Caco-2 (cell line): ENCODE measurements around the gene IRS1. TPM values are rescaled to one million over a fixed set of nuclear protein-coding genes. Genes with fewer than 3 reads are reported as not detected.

Experiments used
- BruUV-seq: library from RNA; stranded (reverse); fragments of 400-500 nt; replicated peaks from 2 replicates; lab custom pipeline; 2021; lab: Mats Ljungman, UMichigan
- CTCF ChIA-PET: fragments of 300-600 bp; sonication (Branson Sonifier 250); formaldehyde crosslinking; loops from one replicate; lab custom pipeline; 2022; ENCODE audit warnings: antibody characterized with exemption; lab: Charles Lee
- POLR2A ChIA-PET: fragments of 300-600 bp; sonication (Branson Sonifier 250); formaldehyde crosslinking; loops from one replicate; lab custom pipeline; 2022; ENCODE audit warnings: antibody characterized with exemption; lab: Charles Lee
- DNase-seq, 2 experiments: peaks; one replicate each; pipeline versions ENCODE4 v3.0.0 to v3.0.0-alpha.2; 2020 to 2022
- H3K27me3 ChIP-seq: replicated peaks from 2 replicates; pipeline ENCODE4 v1.6.0; 2011; ENCODE audit warnings: low read length; ENCODE audit not compliant: control insufficient read depth, insufficient read depth
- H3K36me3 ChIP-seq: 2 replicates; pipeline ENCODE4 v1.5.1; 2011; ENCODE audit warnings: low read length; ENCODE audit not compliant: control insufficient read depth, insufficient read depth
- H3K4me1 ChIP-seq: fragments of 250-450 bp; sonication (Bioruptor Pico); 2 replicates; pipeline ENCODE4 v1.5.1; 2020; ENCODE audit warnings: mild to moderate bottlenecking
- H3K4me3 ChIP-seq: 2 replicates; pipeline ENCODE4 v1.5.1; 2011; ENCODE audit warnings: low read depth, mild to moderate bottlenecking, control low read depth, low read length
- H3K9me3 ChIP-seq: fragments of 250-450 bp; sonication (Bioruptor Pico); 2 replicates; pipeline ENCODE4 v1.5.1; 2020; ENCODE audit warnings: mild to moderate bottlenecking, moderate library complexity
- H3K27ac Mint-ChIP-seq: one replicate; pipeline ENCODE4 v1.8.0; 2022; ENCODE audit warnings: mixed read lengths; ENCODE audit not compliant: unreplicated experiment
- H3K27me3 Mint-ChIP-seq: one replicate; pipeline ENCODE4 v1.8.0; 2022; ENCODE audit warnings: mixed read lengths; ENCODE audit not compliant: insufficient read depth, unreplicated experiment
- H3K36me3 Mint-ChIP-seq: one replicate; pipeline ENCODE4 v1.8.0; 2022; ENCODE audit warnings: mild to moderate bottlenecking, mixed read lengths; ENCODE audit not compliant: insufficient read depth, unreplicated experiment
- H3K4me1 Mint-ChIP-seq: one replicate; pipeline ENCODE4 v1.8.0; 2022; ENCODE audit warnings: low read depth, mixed read lengths; ENCODE audit not compliant: unreplicated experiment
- H3K4me3 Mint-ChIP-seq: one replicate; pipeline ENCODE4 v1.8.0; 2022; ENCODE audit warnings: mild to moderate bottlenecking, moderate library complexity, mixed read lengths; ENCODE audit not compliant: unreplicated experiment
- H3K9me3 Mint-ChIP-seq: one replicate; pipeline ENCODE4 v1.8.0; 2022; ENCODE audit warnings: mixed read lengths; ENCODE audit not compliant: unreplicated experiment
- CTCF ChIP-seq, 2 experiments: fragments of 200-600 bp in 1 of 2; IDR thresholded peaks; 1 replicate in 1 of 2; 2 replicates in 1 of 2; pipeline versions ENCODE4 v1.5.1 to v1.8.0; 2011 to 2022; ENCODE audit warnings: antibody characterized with exemption in 1 of 2, control low read depth in 1 of 2, inconsistent platforms in 1 of 2, low read depth in 1 of 2, low read length in 1 of 2, mild to moderate bottlenecking in 1 of 2, moderate library complexity in 1 of 2; ENCODE audit not compliant: insufficient read depth in 1 of 2, severe bottlenecking in 1 of 2, unreplicated experiment in 1 of 2
- intact Hi-C: fragments of 100-400 bp; cut with micrococcal nuclease; formaldehyde crosslinking; loops from one replicate; pipeline ENCODE4 v1.10.0; 2022; ENCODE audit not compliant: unreplicated experiment
- total RNA-seq: library from RNA; stranded (reverse); gene quantifications from 2 replicates; pipeline ENCODE4 v1.2.3, GENCODE V29; 2022

The IRS1 gene
- total RNA-seq, 1 experiment from 2014 or later, result 27.9 TPM

DNA sequence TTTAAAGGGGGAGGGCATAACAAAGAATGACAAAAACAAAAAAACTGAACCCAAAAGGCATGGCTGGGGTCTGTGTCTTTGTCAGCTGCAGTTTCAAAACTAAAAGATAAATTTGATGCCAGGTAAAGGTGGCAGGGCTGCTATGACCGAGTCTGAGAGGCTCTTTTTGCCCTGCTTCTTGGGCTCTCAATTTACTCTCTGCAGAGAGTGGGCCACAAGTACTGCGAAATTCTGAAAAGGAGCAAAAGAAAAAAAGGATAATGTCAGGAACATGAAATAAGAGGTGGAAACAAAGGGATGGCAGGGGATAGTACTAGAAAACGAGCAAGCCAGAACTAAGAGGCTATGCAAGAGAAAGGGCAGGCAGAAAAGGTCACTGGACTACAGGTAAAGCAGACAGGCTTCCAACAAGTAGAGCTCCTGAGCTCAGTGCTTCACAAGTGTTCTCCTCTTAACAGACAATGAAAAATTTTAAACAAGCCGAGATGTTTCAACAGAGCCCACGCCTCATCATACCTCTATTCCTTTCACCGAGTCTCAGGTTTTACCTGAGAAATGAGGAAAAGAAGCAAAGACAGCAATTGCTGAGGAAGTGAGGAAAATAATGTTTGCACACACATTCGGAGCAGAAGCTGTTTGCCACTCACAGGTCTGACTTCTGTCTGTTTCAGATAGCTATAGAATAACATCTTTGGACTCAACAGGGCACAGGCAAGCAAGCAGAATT is 7.3 kb downstream of the IRS1 start:
- H3K4me3 ChIP-seq, result no peak overlapping the region; the same call in 1 of the 2 replicates
- no peak for DNase-seq
- peaks cover 7% of the 10 kb centered on the region for H3K36me3 ChIP-seq
- peak overlapping the region; percentile 55 for H3K4me3 Mint-ChIP-seq
- H3K4me1 ChIP-seq, result peaks cover 27% of the 10 kb centered on the region
- H3K27me3 ChIP-seq, result no peaks in the 10 kb centered on the region
- no TSS peak for BruUV-seq
- H3K27ac Mint-ChIP-seq, result peak overlapping the region; percentile 53
- ChIA-PET POLR2A (no interaction called here), CTCF (interaction anchor here (0.6 kb wide), 1 partner anchor 45 kb away, joined by 3 read pairs; no protein-coding TSS in a partner anchor)
- H3K36me3 Mint-ChIP-seq, result peaks cover 72% of the 10 kb centered on the region
- no peaks in the 10 kb centered on the region for H3K9me3 Mint-ChIP-seq
- TF ChIP-seq CTCF (IDR thresholded peaks at IDR 0.05; ENCODE audit: insufficient read depth in 1 of 2, low read depth in 1 of 2, low read length in 1 of 2, severe bottlenecking in 1 of 2, unreplicated experiment in 1 of 2), result no peak
- H3K4me1 Mint-ChIP-seq, result peaks cover 13% of the 10 kb centered on the region
- intact Hi-C loops, result loop anchor here (10.0 kb wide), 2 partner anchors 108 to 168 kb away; no protein-coding TSS in a partner anchor
- H3K27me3 Mint-ChIP-seq, result no peaks in the 10 kb centered on the region
- H3K9me3 ChIP-seq, result no peaks in the 10 kb centered on the region

DNA sequence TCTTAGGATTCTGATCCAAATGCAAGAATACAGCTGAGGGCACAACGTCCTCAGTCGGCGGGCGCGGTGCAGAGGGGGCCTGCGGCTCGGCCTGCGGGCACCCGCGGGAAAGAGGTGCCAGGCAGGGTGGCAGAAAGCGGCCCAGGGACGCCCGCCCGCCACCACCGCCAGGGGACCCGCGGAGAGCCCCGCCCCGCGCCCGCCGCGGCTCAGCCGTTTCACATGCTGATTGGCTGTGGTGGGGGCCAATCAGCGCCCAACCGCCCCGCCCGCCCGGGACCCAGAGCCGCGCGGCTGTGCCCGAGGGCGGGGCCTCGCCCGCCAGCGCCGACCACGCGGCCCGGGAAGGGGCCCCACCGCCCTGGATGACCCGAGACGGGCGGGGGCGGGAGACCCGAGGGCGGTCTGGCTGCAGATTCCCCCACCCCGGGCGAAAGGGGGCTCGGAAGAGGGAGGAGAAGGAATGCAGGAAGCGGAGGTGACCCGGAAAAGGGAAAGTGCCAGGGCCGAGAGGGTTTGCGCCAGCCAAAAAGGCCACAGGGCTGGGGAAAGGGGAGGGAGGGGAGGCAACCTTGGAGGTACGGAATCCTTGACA is 8.0 kb downstream of the IRS1 start:
- Mint-ChIP-seq H3K36me3 (peaks cover 72% of the 10 kb centered on the region), H3K4me1 (peaks cover 13% of the 10 kb centered on the region), H3K4me3 (peak overlapping the region; percentile 55), H3K27me3 (no peaks in the 10 kb centered on the region), H3K9me3 (no peaks in the 10 kb centered on the region), H3K27ac (peak overlapping the region; percentile 32)
- TF ChIP-seq CTCF (IDR thresholded peaks at IDR 0.05; ENCODE audit: insufficient read depth in 1 of 2, low read depth in 1 of 2, low read length in 1 of 2, severe bottlenecking in 1 of 2, unreplicated experiment in 1 of 2), result no peak
- Histone ChIP-seq H3K9me3 (no peaks in the 10 kb centered on the region), H3K27me3 (no peaks in the 10 kb centered on the region), H3K4me3 (peak overlapping the region; percentile 24), H3K4me1 (peaks cover 20% of the 10 kb centered on the region), H3K36me3 (peaks cover 7% of the 10 kb centered on the region)
- ChIA-PET CTCF (no interaction called here), POLR2A (no interaction called here)
- BruUV-seq, result no TSS peak
- DNase-seq, result peak; percentile 36 to 63
- intact Hi-C loops, result loop anchor here (10.0 kb wide), 2 partner anchors 107 to 167 kb away; no protein-coding TSS in a partner anchor

DNA sequence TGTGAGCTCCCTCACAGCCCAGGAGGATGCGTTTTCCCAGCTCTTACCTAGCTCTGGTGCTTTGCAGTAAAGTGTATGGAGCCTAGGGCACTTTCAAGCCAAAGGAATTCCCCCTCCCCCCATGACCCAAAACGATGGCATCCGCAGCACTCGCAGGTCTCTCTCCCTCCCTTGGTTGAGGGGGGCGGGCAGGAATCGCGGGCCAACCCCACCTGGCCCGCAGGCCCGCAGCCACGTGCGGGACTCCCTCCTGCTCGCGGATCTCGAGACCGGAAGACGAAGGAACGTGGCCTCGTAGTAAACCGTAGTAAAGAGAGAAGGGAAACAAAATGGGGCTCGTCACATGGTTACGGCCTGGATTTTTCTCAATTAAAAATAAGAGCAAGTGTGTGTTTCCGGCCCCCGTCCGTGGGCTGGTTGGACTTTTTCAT is 8.5 kb downstream of the IRS1 start:
- Histone ChIP-seq H3K9me3 (no peaks in the 10 kb centered on the region), H3K27me3 (no peaks in the 10 kb centered on the region), H3K36me3 (peaks cover 6% of the 10 kb centered on the region), H3K4me3 (peak overlapping the region; percentile 24), H3K4me1 (peaks cover 15% of the 10 kb centered on the region; the same call in 1 of the 2 replicates)
- CTCF ChIA-PET, result no interaction called here
- Mint-ChIP-seq H3K9me3 (no peaks in the 10 kb centered on the region), H3K27me3 (no peaks in the 10 kb centered on the region), H3K4me3 (peak overlapping the region; percentile 55), H3K36me3 (peaks cover 72% of the 10 kb centered on the region), H3K4me1 (peaks cover 13% of the 10 kb centered on the region), H3K27ac (peak overlapping the region; percentile 32)
- TF ChIP-seq CTCF (IDR thresholded peaks at IDR 0.05; ENCODE audit: insufficient read depth in 1 of 2, low read depth in 1 of 2, low read length in 1 of 2, severe bottlenecking in 1 of 2, unreplicated experiment in 1 of 2), result no peak
- no peak for DNase-seq
- intact Hi-C loops, result loop anchor here (10.0 kb wide), 2 partner anchors 106 to 166 kb away; no protein-coding TSS in a partner anchor
- no TSS peak for BruUV-seq
- POLR2A ChIA-PET, result no interaction called here
